PC-9 (cell line): ENCODE measurements around the gene TOR1A. TPM values are rescaled to one million over a fixed set of nuclear protein-coding genes. Genes with fewer than 3 reads are reported as not detected.
"Not testable (repeated sequence)": the region's sequence is repeated elsewhere in the genome, so short reads cannot be mapped to it uniquely, and the experiment has no call there.

Experiments
- BruUV-seq: library from RNA; stranded (reverse); fragments of 400-500 nt; replicated peaks from 2 replicates; lab custom pipeline; 2021; lab: Mats Ljungman, UMichigan
- CTCF ChIA-PET: fragments of 300-600 bp; sonication (Branson Sonifier 250); formaldehyde crosslinking; loops from one replicate; lab custom pipeline; 2022; ENCODE audit warnings: antibody characterized with exemption; lab: Charles Lee
- POLR2A ChIA-PET: fragments of 300-600 bp; sonication (Branson Sonifier 250); formaldehyde crosslinking; loops from one replicate; lab custom pipeline; 2022; ENCODE audit warnings: antibody characterized with exemption; ENCODE audit not compliant: unreplicated experiment; lab: Charles Lee
- DNase-seq, 2 experiments: peaks; one replicate each; pipeline versions ENCODE4 v3.0.0 to v3.0.0-alpha.2; 2015 to 2022; ENCODE audit warnings: mixed read lengths in 1 of 2
- H2AFZ ChIP-seq: fragments of 200-600 bp; sonication (generic); 2 replicates; pipeline ENCODE4 v1.8.1; 2017; ENCODE audit warnings: antibody characterized with exemption
- H3F3A ChIP-seq: fragments of 200-600 bp; sonication (generic); 2 replicates; pipeline ENCODE4 v1.8.1; 2017; ENCODE audit warnings: antibody characterized with exemption, mild to moderate bottlenecking, low read depth; ENCODE audit not compliant: insufficient read depth
- H3K27ac ChIP-seq: fragments of 200-600 bp; sonication (generic); 2 replicates; pipeline ENCODE4 v1.6.1; 2016; ENCODE audit warnings: mixed run types
- H3K27me3 ChIP-seq: fragments of 200-600 bp; sonication (generic); 2 replicates; pipeline ENCODE4 v1.6.1; 2016; ENCODE audit warnings: low read depth, mixed run types; ENCODE audit not compliant: insufficient read depth
- H3K36me3 ChIP-seq: fragments of 200-600 bp; sonication (generic); 2 replicates; pipeline ENCODE4 v1.6.1; 2016; ENCODE audit warnings: low read depth, mixed run types
- H3K4me1 ChIP-seq: fragments of 200-600 bp; sonication (generic); replicated peaks from 2 replicates; pipeline ENCODE4 v1.6.1; 2016; ENCODE audit warnings: mixed run types; ENCODE audit not compliant: insufficient read depth
- H3K4me2 ChIP-seq: fragments of 200-600 bp; sonication (generic); 2 replicates; pipeline ENCODE4 v1.6.1; 2017; ENCODE audit warnings: mixed run types
- H3K4me3 ChIP-seq: fragments of 200-600 bp; sonication (generic); 2 replicates; pipeline ENCODE4 v1.6.1; 2016; ENCODE audit warnings: mixed run types
- H3K79me2 ChIP-seq: fragments of 200-600 bp; sonication (generic); 2 replicates; pipeline ENCODE4 v1.6.1; 2017; ENCODE audit warnings: low read depth, mixed run types
- H3K9me2 ChIP-seq: fragments of 200-600 bp; sonication (generic); 2 replicates; pipeline ENCODE4 v1.8.1; 2017; ENCODE audit warnings: mild to moderate bottlenecking; ENCODE audit not compliant: insufficient read depth
- H3K9me3 ChIP-seq: fragments of 200-600 bp; sonication (generic); 2 replicates; pipeline ENCODE4 v1.8.1; 2016; ENCODE audit warnings: low read depth; ENCODE audit not compliant: insufficient read depth
- H4K20me1 ChIP-seq: fragments of 200-600 bp; sonication (generic); 2 replicates; pipeline ENCODE4 v1.8.1; 2017; ENCODE audit not compliant: insufficient read depth
- EZH2 ChIP-seq: fragments of 200-600 bp; sonication (generic); IDR thresholded peaks from 2 replicates; pipeline ENCODE4 v1.8.0; 2017; ENCODE audit warnings: antibody characterized with exemption, low read depth
- intact Hi-C: fragments of 100-400 bp; cut with micrococcal nuclease; formaldehyde crosslinking; loops from one replicate; pipeline ENCODE4 v1.10.0; 2022; ENCODE audit not compliant: unreplicated experiment
- total RNA-seq: library from RNA; stranded (reverse); gene quantifications from 2 replicates; pipeline ENCODE4 v1.2.3, GENCODE V29; 2021
- TF ChIP-seq, protein P1 (sequence below): fragments of 200-600 bp; sonication (generic); conservative IDR thresholded peaks from 2 replicates; pipeline ENCODE4 v1.6.1; 2017; ENCODE audit warnings: mixed run types, antibody characterized with exemption, mild to moderate bottlenecking, moderate library complexity

TOR1A gene
- total RNA-seq, 1 experiment from 2014 or later: 43.5 TPM

DNA sequence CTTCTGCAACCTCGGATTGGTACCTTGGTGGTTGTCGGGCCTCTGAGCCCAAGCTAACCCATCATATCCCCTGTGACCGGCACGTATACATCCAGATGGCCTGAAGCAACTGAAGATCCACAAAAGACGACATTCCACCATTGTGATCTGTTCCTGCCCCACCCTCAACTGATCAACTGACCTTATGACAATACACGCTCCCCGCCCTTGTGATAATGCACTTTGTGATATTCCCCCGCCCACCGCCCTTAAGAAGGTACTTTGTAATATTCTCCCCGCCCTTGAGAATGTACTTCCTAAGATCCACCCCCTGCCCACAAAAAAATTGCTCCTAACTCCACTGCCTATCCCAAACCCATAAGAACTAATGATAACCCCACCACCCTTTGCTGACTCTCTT, 37.5 kb downstream of the TOR1A start:
- peaks cover 6% of the 10 kb centered on the region; the same call in 1 of the 2 replicates for H3K27me3 ChIP-seq
- no peaks in the 10 kb centered on the region for H3K9me3 ChIP-seq
- H3K4me3 ChIP-seq: no peak overlapping the region
- H3K36me3 ChIP-seq: no peaks in the 10 kb centered on the region
- H3K79me2 ChIP-seq: no peaks in the 10 kb centered on the region
- H2AFZ ChIP-seq: no peak overlapping the region
- POLR2A ChIA-PET: no interaction called here
- H4K20me1 ChIP-seq: no peaks in the 10 kb centered on the region
- peaks cover 4% of the 10 kb centered on the region; the same call in 1 of the 2 replicates for H3F3A ChIP-seq
- no peak overlapping the region for H3K27ac ChIP-seq
- intact Hi-C loops: no loop called here
- peaks cover 11% of the 10 kb centered on the region for H3K4me1 ChIP-seq
- H3K9me2 ChIP-seq: no peaks in the 10 kb centered on the region
- no peak for TF ChIP-seq EZH2
- TF ChIP-seq, protein P1, sequence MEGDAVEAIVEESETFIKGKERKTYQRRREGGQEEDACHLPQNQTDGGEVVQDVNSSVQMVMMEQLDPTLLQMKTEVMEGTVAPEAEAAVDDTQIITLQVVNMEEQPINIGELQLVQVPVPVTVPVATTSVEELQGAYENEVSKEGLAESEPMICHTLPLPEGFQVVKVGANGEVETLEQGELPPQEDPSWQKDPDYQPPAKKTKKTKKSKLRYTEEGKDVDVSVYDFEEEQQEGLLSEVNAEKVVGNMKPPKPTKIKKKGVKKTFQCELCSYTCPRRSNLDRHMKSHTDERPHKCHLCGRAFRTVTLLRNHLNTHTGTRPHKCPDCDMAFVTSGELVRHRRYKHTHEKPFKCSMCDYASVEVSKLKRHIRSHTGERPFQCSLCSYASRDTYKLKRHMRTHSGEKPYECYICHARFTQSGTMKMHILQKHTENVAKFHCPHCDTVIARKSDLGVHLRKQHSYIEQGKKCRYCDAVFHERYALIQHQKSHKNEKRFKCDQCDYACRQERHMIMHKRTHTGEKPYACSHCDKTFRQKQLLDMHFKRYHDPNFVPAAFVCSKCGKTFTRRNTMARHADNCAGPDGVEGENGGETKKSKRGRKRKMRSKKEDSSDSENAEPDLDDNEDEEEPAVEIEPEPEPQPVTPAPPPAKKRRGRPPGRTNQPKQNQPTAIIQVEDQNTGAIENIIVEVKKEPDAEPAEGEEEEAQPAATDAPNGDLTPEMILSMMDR: no peak
- BruUV-seq: no TSS peak
- DNase-seq: no peak
- CTCF ChIA-PET: interaction anchor here (0.5 kb wide), 2 partner anchors 48 to 144 kb away, joined by 3 read pairs; no protein-coding TSS in a partner anchor
- H3K4me2 ChIP-seq: no peak overlapping the region

DNA sequence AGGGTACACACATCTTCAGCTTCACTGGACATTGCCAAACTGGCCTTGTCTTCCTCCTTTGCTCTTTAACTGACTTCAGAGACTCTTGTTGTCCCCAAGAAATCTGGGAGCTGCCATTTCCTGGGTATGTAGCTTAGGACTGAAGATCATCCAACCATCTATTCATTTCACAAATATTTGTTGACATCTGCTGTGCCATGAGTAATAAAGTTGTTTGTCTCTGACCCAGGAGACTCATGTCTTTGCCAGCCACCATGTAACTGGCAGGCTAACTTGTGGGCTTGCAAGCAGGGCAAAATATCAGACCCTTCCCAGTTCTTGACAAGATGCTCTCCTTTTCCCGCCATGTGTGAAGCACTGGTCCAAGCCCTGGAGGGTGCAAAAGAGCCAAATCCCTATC, 38.1 kb downstream of the TOR1A start:
- no peaks in the 10 kb centered on the region for H3K79me2 ChIP-seq
- DNase-seq: no peak
- BruUV-seq: no TSS peak
- H3K4me1 ChIP-seq: peaks cover 13% of the 10 kb centered on the region
- H2AFZ ChIP-seq: no peak overlapping the region
- POLR2A ChIA-PET: no interaction called here
- no peaks in the 10 kb centered on the region for H3K9me3 ChIP-seq
- intact Hi-C loops: no loop called here
- TF ChIP-seq, protein P1: no peak
- TF ChIP-seq EZH2: no peak
- CTCF ChIA-PET: interaction anchor here (0.5 to 1.1 kb wide), 2 partner anchors 49 to 654 kb away, joined by 3 to 4 read pairs; no protein-coding TSS in a partner anchor
- H3K4me3 ChIP-seq: no peak overlapping the region
- no peaks in the 10 kb centered on the region for H4K20me1 ChIP-seq
- H3K36me3 ChIP-seq: no peaks in the 10 kb centered on the region
- H3K27ac ChIP-seq: no peak overlapping the region
- peaks cover 4% of the 10 kb centered on the region; the same call in 1 of the 2 replicates for H3F3A ChIP-seq
- H3K27me3 ChIP-seq: peaks cover 6% of the 10 kb centered on the region; the same call in 1 of the 2 replicates
- no peaks in the 10 kb centered on the region for H3K9me2 ChIP-seq
- no peak overlapping the region for H3K4me2 ChIP-seq

DNA sequence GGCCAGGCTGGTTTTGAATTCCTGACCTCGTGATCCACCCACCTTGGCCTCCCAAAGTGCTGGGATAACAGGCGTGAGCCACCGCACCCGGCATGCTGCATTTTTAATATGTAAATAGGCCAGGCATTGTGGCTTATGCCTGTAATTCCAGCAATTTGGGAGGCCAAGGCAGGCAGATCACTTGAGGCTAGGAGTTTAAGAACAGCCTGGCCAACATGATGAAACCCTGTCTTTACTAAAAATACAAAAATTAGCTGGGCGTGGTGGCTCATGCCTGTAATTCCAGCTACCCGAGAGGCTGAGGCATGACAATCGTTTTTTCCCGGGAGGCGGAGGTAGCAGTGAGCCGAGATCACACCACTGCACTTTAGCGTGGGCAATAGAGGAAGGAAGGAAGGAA, 39.0 kb downstream of the TOR1A start:
- H3K4me2 ChIP-seq, BruUV-seq, DNase-seq, H3K4me3 ChIP-seq, H3K9me3 ChIP-seq, intact Hi-C loops, H3K27me3 ChIP-seq, H3K36me3 ChIP-seq, H3K9me2 ChIP-seq, H3K79me2 ChIP-seq, POLR2A ChIA-PET, H3K27ac ChIP-seq, H4K20me1 ChIP-seq, H3F3A ChIP-seq, H2AFZ ChIP-seq: not testable (repeated sequence)
- CTCF ChIA-PET: interaction anchor here (0.6 to 1.1 kb wide), 4 partner anchors 52 to 777 kb away, joined by 3 to 6 read pairs (median 4); no protein-coding TSS in a partner anchor
- H3K4me1 ChIP-seq: peaks cover 21% of the 10 kb centered on the region
